Hepatic stellate cell (primary cell): ENCODE data around the gene RRAD.
"Not testable (repeated sequence)": the region's sequence is repeated elsewhere in the genome, so short reads cannot be mapped to it uniquely, and the experiment has no call there.

Experiments
- DNase-seq: peaks from one replicate; pipeline ENCODE4 v3.0.0; 2011; ENCODE audit warnings: low spot score

The RRAD gene, protein sequence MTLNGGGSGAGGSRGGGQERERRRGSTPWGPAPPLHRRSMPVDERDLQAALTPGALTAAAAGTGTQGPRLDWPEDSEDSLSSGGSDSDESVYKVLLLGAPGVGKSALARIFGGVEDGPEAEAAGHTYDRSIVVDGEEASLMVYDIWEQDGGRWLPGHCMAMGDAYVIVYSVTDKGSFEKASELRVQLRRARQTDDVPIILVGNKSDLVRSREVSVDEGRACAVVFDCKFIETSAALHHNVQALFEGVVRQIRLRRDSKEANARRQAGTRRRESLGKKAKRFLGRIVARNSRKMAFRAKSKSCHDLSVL

DNA sequence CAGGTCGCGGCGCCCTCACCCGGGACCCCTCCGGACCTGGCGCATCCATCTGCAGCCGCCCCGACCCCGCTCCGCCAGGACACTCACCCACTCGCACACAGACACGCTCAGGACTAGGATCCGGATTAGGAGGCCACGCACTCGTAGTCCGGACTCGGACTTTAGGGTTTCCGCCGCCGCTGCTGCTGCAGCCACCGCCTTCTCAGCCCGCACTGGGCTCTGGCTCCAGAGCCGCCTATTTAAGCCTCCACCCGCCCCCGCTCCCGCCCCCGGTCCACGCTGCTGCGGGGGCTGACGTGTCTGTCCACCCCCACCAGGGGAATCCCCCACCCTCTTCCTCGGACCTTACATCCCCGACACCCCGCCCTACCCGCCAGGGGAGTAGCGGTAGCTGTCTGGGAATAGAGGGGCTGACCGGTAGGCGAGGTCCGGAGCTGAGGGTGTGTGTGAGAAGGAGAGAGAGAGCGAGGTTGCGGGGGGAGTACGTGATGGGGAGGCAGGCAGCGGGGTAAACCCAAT is at the start of gene RRAD:
Gene RRAD, minus strand, starts transcription at position 214 of the 519 bp plus-strand sequence. CDS start 356 bp downstream, outside the sequence.
- DNase-seq, result peak; percentile 76

DNA sequence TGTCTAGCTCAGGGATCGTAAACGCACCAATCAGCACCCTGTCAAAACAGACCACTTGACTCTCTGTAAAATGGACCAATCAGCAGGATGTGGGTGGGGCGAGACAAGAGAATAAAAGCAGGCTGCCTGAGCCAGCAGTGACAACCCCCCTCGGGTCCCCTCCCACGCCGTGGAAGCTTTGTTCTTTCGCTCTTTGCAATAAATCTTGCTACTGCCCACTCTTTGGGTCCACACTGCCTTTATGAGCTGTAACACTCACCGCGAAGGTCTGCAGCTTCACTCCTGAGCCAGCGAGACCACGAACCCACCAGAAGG is 49.6 kb upstream of the RRAD start:
- not testable (repeated sequence) for DNase-seq

DNA sequence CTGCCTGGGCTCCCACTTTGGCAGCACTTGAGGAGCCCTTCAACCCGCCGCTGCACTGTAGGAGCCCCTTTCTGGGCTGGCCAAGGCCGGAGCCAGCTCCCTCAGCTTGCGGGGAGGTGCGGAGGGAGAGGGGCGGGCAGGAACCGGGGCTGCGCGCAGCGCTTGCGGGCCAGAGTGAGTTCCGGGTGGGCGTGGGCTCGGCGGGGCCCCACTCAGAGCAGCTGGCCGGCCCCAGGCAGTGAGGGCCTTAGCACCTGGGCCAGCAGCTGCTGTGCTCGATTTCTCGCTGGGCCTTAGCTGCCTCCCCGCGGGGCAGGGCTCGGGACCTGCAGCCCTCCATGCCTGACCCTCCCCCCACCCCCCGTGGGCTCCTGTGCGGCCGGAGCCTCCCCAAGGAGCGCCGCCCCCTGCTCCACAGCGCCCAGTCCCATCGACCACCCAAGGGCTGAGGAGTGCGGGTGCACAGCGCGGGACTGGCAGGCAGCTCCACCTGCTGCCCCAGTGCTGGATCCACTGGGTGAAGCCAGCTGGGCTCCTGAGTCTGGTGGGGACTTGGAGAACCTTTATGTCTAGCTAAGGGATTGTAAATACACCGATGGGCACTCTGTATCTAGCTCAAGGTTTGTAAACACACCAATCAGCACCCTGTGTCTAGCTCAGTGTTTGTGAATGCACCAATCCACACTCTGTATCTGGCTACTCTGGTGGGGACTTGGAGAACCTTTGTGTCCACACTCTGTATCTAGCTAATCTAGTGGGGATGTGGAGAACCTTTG is 49.0 kb upstream of the RRAD start:
- DNase-seq, result not testable (repeated sequence)

DNA sequence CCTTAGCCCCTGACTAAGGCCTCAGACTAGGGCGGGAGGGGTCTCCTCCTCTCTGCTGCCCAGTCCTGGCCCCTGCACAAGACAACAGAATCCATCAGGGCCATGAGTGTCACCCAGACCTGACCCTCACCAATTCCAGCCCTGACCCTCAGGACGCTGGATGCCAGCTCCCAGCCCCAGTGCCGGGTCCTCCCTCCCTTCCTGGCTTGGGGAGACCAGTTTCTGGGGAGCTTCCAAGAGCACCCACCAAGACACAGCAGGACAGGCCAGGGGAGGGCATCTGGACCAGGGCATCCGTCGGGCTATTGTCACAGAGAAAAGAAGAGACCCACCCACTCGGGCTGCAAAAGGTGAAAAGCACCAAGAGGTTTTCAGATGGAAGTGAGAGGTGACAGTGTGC is 48.4 kb upstream of the RRAD start:
- no peak for DNase-seq

DNA sequence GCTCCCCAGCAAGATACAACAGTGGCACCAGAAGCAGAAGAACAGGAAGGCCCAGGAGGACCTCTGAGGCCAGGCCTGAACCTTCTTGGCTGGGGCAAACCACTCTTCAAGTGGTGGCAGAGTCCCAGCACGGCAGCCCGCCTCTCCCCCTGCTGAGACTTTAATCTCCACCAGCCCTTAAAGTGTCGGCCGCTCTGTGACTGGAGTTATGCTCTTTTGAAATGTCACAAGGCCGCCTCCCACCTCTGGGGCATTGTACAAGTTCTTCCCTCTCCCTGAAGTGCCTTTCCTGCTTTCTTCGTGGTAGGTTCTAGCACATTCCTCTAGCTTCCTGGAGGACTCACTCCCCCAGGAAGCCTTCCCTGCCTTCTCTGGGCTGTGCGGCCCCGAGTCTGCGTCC is 47.6 kb upstream of the RRAD start:
- DNase-seq, result no peak

DNA sequence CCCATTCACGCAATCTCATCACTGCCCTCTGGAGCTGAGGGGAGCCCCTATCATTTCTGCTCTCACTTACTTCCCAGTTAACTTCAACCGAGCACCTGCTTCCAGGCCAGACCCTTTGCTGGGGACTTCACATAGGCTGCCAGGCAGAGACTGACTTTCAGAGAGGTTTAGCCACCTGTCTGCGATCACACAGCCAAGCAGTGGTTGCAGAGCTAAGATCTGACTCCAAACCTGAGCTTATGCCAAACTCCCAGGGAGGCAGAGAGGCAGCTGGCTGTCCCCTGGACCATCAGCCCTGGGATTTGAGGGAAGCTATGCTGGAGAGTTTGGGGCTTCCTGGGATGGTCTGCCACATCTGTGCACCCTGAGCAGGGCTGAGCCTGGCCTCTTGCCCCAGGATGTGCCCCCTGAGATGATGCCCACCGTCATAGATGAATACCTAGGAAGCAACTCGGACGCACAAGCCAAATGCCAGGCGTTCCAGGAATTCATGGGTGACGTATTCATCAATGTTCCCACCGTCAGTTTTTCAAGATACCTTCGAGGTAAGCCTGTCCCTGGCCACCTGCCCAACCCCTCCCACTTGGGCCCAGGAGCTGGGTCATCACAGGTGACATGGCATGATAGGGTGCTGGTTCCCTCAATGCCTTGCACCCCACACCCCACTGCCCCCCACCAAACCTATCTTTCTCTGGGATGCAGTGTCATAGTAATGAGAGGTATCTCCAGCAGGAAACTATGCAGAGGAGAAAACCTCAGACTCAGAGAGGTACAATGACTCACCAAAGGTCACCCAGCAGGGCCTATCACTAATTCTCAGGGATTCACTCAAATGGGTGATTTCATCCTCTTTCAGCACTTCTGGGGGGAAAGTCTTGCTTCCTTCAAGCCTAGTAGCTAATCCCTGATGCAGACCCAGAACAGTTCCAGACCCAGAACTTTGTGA is 45.7 kb upstream of the RRAD start:
- DNase-seq, result peak; percentile 54

DNA sequence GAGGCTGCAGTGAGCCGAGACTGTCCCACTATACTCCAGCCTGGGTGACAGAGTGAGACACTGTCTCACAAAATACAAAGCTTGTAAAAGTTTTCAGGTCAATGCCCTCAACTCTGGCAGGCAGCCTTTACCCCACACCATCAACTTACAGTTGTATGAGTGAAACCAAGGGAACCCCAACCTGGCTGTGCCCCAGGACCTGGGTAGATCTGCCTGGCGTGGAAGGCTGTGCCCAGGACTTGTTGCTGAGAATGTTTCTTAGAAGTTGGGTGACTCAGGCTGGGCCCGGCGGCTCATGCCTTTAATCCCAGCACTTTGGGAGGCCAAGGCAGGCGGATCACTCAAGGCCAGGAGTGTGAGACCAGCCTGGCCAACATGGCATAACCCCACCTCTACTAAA is 43.5 kb upstream of the RRAD start:
- DNase-seq, result no peak

DNA sequence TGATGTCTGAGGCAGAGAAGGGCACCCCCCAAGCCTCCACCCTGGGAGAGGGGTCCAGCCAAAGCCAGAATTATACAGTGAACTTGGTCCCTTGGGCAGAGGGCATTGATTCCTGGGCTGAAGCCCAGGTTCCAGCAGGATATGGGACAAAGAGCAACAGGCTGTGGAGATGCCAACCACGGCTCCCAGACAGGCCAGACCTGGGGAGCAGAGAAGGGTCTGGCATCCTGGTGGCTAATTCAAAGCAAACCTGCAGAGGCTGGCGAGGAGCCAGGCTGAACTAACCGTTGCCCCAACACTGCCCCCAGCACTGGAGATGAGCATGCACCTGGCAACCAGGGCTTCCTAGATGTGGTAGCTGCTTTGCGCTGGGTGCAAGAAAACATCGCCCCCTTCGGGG is 38.7 kb upstream of the RRAD start:
- no peak for DNase-seq

DNA sequence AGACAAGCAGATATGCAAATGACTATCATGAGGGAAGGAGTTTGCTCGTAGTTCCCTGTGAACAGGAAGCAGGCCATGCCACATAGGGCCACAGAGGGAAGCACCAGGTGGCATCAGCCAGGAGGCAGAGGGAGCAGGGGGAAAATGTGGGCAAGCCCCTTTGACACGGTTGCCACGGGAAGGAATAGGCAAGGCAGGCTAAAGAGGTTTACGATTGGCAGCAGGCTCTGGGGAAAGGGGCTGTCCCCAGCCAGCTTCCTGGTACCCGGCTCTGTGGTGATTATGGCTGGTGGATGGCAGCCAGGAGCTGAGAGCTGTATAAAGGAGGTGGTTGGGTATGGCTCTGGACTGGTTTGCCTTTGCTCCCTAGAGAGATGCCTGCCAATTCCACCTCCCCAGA is 36.6 kb upstream of the RRAD start:
- DNase-seq, result no peak

DNA sequence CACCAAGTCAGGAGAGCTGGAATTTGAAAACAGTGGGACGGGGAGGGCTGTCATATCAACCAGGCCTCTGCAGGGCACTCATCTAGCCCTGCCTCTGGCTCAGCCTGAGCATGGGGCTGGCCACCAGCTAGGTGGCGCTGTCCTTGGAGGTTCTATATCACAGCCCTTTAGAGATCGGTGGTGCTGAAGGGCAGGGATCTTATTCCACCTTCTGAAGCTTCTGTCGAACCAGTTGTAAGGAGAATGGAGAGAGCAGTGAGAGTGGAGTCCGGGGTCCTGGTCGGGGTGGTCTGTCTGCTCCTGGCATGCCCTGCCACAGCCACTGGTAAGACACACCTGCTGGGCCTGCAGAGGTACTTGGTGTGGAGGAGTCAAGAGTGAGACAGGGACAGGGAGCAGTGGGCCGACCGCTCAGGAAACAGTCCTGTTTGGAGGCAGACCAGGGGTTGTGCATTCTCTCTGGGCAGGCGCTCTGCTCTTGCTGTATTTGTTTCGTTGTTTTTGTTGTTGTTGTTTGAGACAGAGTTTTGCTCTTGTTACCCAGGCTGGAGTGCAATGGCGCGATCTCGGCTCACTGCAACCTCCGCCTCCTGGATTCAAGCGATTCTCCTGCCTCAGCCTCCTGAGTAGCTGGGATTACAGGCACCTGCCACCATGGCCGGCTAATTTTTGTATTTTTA is 35.9 kb upstream of the RRAD start, which contains the start of gene CES3:
Gene CES3, plus strand, starts transcription at position 202 of the 680 bp plus-strand sequence. Its CDS starts 42 bp downstream, at position 244.
- DNase-seq, result peak; percentile 76

DNA sequence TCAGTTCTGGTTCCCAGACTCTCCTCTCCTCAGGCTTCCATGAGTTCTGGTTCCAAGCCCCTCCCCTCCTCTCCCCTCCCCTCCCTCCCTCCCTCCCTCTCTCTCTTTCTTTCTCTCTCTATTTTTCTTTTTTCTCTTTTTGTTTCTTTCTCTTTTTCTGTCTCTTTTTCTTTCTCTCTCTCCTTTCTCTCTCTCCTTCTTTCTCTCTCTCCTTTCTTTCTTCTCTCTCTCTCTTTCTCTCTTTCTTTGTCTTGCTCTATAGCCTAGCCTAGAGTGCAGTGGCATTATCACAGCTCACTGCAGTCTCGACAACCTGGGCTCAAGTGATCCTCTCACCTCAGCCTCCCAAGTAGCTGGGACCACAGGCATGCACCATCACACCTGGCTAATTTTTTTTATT is 34.9 kb upstream of the RRAD start:
- no peak for DNase-seq

DNA sequence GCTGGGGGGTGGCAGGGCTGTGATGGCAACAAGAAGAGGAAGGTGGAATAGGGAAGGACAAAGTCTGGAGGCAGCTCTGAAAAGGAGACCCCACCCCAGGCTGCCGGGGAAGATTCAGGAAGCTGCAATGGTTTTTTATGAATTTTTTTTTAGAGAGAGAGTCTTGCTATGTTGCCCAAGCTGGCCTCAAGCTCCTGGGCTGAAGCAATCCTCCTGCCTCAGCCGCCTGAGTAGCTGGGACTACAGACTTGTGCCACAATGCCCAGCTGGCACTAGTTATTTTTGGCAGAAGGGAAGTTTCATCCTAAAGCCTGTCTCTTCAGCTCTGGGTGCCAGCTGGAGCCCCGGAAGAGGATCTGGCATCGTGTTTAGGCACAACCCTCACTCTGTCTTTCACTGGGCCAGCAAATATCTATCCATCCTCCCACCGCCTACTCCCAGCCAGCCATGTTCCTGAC is 34.4 kb upstream of the RRAD start:
- DNase-seq, result no peak

DNA sequence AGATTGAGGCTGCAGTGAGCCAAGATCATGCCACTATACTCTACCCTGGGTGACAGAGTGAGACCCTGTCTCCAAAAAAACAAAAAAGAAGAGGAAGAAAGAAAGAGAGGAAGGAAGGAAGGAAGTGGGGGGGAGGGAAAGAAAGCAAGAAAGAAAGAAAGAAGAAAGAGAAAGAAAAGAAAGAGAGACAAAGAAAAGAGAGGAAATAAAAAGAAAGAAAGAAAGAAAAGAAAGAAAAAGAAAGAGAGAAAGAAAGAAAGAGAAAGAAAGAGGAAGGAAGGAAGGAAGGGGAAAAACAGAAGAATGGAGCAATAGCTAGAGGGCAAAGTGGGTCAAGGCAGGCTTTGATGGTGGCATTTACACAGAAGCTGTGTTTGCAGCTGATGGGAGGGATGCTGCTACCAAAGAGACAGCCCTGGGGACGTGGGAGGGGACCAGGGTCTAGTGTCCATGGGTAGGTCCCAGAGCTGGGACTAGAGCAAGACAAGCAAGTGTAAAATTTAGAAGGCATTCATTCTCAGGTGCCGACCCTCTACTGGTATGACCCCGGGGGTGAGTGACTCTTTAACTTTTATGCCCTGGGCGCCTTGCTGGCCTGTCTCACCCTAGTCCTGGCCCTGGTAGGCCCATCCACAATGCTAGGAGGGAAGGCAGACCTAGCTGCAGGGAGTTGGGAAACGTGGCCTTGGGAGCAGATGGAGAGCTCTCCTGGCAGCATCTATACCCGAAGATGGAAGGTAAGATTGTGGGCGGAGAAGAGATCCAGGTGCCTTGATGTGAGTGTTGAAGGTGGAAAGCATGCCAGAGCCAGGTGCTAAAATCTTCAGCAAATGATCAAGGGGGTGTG is 33.7 kb upstream of the RRAD start:
- DNase-seq, result no peak

DNA sequence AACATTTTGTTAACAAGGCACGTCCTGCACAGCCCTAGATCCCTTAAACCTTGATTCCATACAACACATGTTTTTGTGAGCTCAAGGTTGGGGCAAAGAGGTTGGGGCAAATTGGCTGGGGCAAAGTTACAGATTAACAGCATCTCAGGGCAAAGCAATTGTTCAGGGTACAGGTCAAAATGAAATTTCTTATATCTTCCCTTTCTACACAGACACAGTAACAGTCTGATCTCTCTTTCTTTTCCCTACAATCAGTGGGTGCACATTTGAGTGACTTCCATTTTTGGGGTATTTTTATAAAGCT is 30.8 kb upstream of the RRAD start:
- not testable (repeated sequence) for DNase-seq

DNA sequence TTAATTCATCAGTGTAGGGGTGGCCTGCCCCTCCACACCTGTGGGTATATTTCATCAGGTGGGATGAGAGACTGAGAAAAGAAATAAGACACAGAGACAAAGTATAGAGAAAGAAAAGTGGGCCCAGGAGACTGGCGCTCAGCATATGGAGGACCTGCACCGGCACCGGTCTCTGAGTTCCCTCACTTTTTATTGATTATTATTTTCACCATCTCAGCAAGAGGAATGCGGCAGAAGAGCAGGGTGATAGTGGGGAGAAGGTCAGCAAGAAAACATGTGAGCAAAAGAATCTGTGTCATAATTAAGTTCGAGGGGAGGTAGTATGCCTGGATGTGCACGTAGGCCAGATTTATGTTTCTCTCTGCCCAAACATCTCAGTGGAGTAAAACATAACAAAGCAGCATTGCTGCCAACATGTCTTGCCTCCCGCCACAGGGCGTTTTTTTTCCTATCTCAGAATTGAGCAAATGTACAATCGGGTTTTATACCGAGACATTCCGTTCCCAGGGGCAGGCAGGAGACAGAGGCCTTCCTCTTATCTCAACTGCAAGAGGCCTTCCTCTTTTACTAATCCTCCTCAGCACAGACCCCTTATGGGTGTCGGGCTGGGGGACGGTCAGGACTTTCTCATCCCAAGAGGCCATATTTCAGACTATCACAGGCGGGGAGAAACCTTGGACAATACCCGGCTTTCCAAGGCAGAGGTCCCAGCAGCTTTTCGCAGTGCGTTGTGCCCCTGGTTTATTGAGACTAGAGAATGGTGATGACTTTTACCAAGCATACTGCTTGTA is 30.2 kb upstream of the RRAD start:
- not testable (repeated sequence) for DNase-seq

DNA sequence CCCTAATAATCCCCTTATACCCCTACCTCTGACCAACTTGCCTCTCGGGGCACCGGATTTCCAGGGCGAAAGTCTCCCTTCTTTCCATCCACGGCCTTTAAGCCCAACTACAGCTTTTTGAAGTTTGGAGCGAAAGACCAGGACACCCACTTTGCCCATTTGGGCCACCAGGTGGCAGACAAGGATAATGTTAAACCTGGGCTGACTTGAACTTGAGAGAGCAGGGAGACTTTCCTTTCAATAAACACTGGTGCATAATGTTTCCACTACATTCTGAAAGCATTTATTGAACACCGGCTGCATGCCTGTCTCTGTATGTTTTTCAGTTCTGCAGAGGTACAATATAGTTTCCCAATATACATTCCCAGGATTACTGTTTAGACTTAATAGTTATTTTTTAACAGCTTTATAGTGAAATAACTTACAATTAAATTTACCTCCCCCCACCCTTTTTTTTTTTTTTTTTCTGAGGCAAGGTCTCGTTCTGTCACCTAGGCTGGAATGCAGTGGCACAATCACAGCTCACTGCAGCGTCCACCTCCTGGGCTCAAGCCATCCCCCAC is 28.8 kb upstream of the RRAD start:
- peak; percentile 85 for DNase-seq

DNA sequence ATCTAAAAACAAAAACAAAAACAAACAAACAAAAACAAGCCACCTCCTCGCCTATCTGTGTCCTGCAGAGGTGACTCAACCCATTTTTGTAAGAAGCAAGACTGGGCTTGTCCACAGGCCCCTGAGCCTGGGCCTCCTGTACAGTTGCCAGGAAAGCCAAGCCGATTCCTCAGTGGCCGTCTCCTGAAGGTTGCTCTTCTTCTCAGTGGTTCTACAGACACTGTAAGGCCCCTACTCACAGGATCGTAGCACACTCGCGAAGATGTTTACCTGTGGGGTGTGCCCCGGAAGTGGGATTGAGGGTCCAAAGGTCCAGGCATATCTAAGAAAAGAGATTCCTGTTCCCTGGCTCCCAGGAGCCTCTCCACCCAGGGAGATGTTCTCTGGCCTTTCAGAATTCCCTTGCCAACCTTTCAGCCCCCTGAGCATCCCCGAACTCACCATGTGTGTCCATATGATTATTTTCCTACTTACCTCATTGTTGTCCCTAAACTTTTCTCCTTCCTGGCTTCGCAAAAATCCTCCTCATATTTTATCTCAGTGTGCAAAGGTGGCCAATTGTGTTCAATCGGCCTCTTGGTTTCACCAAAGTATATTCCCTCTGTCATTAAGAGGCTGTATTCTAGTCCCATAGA is 28.2 kb upstream of the RRAD start:
- DNase-seq, result no peak

DNA sequence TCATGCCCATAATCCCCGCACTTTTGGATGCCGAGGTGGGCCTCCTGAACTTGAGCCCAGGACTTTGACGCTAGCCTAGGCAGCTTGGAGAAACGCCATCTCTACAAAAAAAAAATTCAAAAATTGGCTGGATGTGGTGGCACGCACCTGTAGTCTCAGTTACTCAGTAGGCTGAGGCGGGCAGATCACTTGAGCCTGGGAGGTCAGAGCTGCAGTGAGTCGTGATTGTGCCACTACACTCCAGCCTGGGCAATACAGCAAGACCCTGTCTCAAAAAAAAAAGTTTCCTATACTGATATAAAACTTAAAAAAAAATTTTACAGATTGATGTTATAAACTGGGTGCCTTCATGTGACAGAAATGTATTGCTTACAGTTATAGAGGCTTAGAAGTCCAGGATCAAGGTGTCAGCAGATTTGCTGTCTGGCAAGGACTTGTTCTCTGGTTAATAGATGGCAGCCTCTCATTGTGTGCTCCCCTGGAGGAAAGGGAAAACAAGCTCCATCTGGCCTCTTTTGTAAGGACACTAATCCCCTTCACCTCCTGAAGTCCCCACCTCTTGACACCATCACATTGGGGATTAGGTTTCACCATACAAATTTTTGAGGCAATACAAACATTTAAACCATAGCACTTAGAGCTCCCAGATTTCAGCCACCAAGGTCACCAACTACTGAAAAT is 27.2 kb upstream of the RRAD start:
- DNase-seq, result no peak
